GM18508 (cell line): ENCODE results near the gene TNFAIP8L2.

Source experiments
- ATAC-seq: cut with Tn5 transposase; IDR thresholded peaks from one replicate; pipeline ENCODE4 v1.9.1; 2021; ENCODE audit warnings: moderate number of reproducible peaks; ENCODE audit not compliant: insufficient read depth, unreplicated experiment

The TNFAIP8L2 gene

GRCh38 chr1:151156515-151156819, at the start of gene TNFAIP8L2:
TSS of gene TNFAIP8L2 (plus strand) at chr1:151156649. CDS start at chr1:151158698, 2,049 bp downstream.
- no peak for ATAC-seq

- ATAC-seq: no peak
Observed at GRCh38 chr1:151106894-151107293, 49.6 kb upstream of the TNFAIP8L2 start.

- no peak for ATAC-seq
Observed at GRCh38 chr1:151108331-151108730, 48.1 kb upstream of the TNFAIP8L2 start.

- ATAC-seq: no peak
Observed at GRCh38 chr1:151113877-151114276, 42.6 kb upstream of the TNFAIP8L2 start.

- ATAC-seq: no peak
Observed at GRCh38 chr1:151124763-151125403, 31.6 kb upstream of the TNFAIP8L2 start.

- ATAC-seq: no peak
Observed at GRCh38 chr1:151128800-151129199, 27.6 kb upstream of the TNFAIP8L2 start.

- ATAC-seq: no peak
Observed at GRCh38 chr1:151130987-151131586, 25.4 kb upstream of the TNFAIP8L2 start.

- no peak for ATAC-seq
Observed at GRCh38 chr1:151131701-151132334, 24.6 kb upstream of the TNFAIP8L2 start.

- ATAC-seq: no peak
Observed at GRCh38 chr1:151132335-151133017, 24.0 kb upstream of the TNFAIP8L2 start.

- ATAC-seq: no peak
Observed at GRCh38 chr1:151133018-151133806, 23.2 kb upstream of the TNFAIP8L2 start.

GRCh38 chr1:151134396-151134795, 22.1 kb upstream of the TNFAIP8L2 start:
- no peak for ATAC-seq

- no peak for ATAC-seq
Observed at GRCh38 chr1:151134991-151135390, 21.5 kb upstream of the TNFAIP8L2 start.

- ATAC-seq: no peak
Observed at GRCh38 chr1:151135433-151136385, 20.7 kb upstream of the TNFAIP8L2 start.

GRCh38 chr1:151137789-151138188, 18.7 kb upstream of the TNFAIP8L2 start:
- ATAC-seq: no peak

GRCh38 chr1:151142411-151143056, 13.9 kb upstream of the TNFAIP8L2 start:
- no peak for ATAC-seq

GRCh38 chr1:151143057-151143435, 13.4 kb upstream of the TNFAIP8L2 start:
- ATAC-seq: no peak

GRCh38 chr1:151143986-151144385, 12.5 kb upstream of the TNFAIP8L2 start:
- ATAC-seq: no peak

GRCh38 chr1:151144474-151145303, 11.8 kb upstream of the TNFAIP8L2 start:
- no peak for ATAC-seq
